A549 treated with RU486 at 1 μM for 4 hours (cell line): ENCODE results near the gene GPR39. TPM values are rescaled to one million over a fixed set of nuclear protein-coding genes. Genes with fewer than 3 reads are reported as not detected.

Source experiments
- total RNA-seq: library from RNA; stranded (reverse); fragments of 200-300 nt; extraction: Qiagen RNA extraction; gene quantifications from 5 replicates; pipeline ENCODE4 v1.2.3, GENCODE V29; 2022; ENCODE audit warnings: low read depth

The GPR39 gene
- total RNA-seq, result 9.9 to 10.4 TPM (median 10.4 TPM) in 5 replicates

DNA sequence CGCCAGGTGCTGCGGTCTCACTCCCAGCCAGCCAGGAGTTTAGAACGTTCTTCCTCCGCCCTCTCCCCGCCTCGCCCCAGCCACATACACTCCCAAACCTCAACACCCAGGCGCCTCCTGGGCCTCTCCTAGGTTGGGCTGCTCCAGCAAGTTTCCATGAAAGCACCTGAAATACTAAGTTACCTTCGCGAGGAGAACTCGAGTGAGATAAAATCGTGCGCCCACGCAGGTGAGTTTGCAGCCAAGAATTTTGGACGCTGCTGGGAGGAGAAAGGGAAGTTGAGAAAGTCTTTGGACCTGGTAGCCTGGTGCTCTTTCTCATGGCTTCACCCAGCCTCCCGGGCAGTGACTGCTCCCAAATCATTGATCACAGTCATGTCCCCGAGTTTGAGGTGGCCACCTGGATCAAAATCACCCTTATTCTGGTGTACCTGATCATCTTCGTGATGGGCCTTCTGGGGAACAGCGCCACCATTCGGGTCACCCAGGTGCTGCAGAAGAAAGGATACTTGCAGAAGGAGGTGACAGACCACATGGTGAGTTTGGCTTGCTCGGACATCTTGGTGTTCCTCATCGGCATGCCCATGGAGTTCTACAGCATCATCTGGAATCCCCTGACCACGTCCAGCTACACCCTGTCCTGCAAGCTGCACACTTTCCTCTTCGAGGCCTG is at the start of gene GPR39:
TSS of gene GPR39 (plus strand) at position 83 of the 673 bp plus-strand sequence.

DNA sequence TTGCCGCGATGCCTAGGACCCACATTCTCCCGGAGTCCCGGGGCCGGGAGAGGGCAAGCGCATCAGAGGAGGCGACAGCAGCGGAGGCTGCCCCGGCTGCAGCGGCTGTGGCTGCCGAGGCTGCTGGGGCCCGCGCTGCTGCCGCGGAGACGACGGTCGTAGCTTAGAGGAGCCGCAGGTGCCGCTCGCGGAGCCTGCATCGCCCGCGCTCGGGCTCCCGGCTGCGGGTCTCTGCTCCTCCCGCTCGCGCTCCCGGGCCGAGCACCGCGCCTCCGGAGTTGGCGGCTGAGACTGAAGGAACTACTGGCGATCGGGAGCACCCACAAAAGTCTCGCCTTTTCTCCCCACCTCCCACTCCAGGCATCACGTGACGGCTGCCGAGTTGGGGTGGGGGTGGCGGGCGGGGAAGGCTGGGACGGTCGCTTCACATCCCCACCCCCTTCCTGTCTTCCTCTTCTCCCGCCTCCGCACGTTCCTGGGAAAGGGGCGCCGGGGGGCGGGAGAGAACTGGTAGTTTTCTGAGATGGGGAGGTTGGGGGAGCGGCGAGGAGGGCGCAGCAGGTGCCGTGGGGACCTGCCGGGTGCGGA is 253.4 kb downstream of the GPR39 start, which contains the start of gene LYPD1:
TSS of gene LYPD1 (minus strand) at position 298 of the 588 bp plus-strand sequence. CDS start at position 25, 273 bp downstream.

